Cerebellar cortex (tissue), 1 donor: ENCODE data around the gene KIRREL2.
"Not testable (repeated sequence)": the region's sequence is repeated elsewhere in the genome, so short reads cannot be mapped to it uniquely, and the experiment has no call there.

Experiments used
- DNase-seq: peaks from one replicate; pipeline ENCODE4 v3.0.0-alpha.2; 2015; ENCODE audit warnings: low spot score

The KIRREL2 gene

DNA sequence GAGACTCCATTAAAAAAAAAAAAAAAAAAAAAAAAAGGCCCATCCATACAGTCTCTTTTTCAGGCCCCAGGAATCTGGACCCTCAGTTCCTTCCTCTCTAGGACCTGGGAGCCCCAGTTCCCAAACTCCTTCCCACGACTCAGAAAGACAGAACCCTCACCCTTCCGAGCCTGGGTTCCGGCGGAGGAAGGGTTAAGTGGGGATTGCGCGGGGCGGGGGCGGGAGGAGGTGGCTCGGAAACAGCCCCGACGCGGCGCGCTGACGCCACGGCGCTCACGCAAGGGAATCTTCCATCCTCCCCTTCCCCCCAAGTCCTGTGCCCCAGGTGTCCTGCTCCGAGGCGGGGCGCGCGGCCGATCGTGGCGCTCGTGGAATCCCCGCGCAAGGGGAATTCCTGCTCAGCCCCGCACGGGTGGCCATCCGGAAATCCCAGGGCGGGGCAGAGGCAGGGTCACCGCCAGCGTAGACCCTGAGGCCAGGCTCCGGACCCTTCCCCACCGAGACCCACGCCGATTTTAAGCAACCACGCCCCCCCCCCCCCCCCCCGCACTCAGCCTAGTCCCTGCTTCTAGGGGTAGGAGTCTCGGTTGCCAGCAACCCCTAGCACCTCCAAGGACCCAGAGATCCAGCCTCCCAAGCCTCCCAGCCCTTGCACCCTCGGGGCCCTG lies 43.0 kb downstream of the KIRREL2 start:
- peak; percentile 91 for DNase-seq

DNA sequence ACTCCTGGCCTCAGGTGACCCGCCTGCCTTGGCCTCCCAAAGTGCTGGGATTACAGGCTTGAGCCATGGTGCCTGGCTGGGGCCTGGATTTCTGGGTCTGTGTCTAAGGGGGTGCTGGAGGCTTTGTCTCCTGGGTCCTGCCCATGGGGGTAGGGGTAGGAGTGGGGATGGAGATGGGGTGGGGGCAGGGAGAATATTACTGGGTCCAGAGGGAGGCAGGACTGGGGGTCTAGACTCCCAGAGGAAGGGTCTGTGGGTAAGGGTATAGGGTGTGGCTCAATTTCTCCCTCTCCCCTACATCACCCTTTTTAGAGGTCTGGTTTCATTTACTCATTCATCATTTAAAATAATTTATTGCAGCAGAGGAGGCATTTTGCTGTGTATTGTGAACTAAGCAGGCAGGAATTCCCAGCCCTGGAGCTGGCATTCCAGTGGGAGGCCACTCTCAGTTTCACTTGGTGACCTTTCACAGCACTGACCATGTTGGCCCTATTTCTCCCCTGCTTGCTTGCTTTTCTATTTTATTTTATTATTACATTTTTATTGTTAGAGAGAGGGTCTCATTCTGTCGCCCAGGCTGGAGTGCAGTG lies 44.4 kb downstream of the KIRREL2 start:
- no peak for DNase-seq

DNA sequence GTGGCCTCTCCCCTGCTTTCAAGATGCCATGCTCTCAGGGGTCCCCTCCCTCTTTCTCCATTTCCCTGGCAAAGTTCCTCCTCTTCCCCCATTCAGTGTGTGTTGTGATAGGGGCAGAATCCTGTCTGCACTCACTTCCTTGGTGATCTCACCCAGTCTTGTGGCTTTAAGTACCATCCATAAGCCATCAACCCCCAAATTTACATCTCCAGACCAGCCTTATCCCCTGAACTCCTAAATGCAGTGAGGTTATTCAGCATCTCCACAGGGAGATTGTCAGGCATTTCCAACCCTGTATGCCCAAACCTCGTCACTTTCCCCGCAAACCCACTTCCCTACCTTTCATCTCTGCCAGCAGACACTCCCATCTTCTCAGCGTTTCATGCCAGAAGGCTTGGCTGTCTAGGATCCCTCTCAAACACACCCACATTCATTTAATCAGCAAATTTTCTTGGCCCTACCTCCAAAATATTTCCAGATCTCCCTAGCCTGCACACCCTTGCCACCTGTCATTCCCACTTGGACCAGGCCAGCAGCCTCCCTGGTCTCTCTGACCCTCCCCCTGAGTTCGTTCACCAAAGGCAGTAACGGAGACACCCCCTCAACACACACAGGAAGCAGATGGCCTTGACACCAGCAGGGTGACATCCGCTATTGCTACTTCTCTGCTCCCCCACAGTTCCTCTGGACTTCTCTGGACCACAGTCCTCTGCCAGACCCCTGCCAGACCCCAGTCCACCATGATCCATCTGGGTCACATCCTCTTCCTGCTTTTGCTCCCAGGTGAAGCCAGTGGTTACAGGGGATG lies 45.3 kb downstream of the KIRREL2 start, which contains the start of gene HCST:
HCST (plus strand) TSS at position 676 of the 808 bp plus-strand sequence; CDS start at position 741, 65 bp downstream.
- DNase-seq = no peak

DNA sequence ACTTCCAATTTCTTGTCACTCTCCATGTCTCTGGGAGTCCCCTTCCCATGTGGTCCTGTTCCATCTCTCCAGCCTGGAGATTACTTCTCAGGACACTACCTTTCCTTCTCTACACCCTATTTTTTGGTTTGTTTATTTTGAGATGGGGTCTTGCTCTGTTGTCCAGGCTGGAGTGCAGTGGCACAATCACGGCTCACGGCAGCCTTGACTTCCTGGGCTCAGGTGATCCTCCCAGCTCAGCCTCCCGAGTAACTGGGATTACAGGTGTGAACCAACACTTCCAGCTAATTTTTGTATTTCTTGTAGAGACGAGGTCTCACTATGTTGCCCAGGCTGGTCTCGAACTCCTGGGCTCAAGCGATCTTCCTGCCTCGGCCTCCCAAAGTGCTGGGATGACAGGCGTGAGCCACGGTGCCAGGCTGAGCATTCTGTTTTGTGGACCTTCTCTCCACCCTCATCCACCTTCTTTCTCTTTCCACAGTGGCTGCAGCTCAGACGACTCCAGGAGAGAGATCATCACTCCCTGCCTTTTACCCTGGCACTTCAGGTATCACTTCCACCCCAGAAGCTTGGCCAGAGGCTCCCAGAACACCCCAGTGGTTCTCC lies 46.3 kb downstream of the KIRREL2 start:
- DNase-seq = no peak

DNA sequence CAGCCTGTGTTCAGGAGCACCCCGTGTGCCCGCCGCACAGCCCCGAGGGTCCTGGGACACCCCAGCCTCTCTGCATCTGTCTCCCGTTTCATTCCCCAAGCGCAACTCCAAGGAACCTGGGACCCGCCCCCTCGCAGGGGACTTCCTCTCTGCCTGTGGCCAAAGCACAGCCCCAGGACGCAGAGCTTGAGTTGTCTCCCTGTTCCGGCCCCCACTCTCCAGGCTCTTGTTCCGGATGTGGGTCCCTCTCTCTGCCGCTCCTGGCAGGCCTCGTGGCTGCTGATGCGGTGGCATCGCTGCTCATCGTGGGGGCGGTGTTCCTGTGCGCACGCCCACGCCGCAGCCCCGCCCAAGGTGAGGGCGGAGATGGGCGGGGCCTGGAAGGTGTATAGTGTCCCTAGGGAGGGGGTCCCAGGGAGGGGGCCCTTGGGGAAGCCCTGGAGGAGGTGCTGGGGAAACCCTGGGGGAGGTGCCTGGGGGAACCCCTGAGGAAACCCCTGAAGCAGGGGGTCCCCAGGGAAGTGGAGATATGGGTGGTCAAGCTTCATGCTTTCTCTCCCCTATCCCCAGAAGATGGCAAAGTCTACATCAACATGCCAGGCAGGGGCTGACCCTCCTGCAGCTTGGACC lies 47.0 kb downstream of the KIRREL2 start:
- peak; percentile 58 for DNase-seq

DNA sequence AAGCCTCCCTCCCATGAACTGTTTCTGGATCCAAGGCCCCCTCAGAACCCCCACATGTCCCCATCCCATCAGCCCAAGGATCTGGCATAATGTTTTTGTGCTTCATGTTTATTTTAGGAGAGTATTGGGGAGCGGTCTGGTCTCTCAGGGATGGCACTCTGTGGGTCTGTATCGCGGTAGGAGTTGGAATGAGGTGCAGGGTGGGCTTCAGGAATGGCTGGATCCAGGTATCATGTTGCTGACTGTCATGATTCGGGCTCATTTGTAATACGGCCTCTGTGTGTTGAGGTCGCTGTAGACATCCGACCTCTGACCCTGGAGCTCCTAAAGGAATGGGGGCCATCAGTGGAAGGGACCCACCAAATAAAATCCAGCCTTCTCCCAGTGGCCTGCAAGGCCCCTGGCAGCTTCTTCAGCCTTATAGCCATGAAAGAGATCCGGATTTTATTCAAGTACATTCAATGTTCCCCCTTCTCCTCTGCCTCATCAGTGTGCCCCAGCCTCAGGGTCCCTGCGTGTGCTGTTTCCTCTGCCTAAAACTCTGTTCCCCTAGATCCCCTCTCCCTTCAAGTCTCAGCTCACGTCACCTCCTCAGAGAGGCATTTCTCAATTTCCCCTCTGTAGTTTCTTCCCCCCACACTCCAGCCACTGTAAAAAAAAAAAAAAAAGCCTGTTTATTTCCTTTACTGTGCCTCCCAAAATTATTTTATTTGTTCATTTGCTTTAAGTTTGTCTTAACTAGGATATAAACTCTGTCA lies 47.8 kb downstream of the KIRREL2 start:
- DNase-seq = no peak

DNA sequence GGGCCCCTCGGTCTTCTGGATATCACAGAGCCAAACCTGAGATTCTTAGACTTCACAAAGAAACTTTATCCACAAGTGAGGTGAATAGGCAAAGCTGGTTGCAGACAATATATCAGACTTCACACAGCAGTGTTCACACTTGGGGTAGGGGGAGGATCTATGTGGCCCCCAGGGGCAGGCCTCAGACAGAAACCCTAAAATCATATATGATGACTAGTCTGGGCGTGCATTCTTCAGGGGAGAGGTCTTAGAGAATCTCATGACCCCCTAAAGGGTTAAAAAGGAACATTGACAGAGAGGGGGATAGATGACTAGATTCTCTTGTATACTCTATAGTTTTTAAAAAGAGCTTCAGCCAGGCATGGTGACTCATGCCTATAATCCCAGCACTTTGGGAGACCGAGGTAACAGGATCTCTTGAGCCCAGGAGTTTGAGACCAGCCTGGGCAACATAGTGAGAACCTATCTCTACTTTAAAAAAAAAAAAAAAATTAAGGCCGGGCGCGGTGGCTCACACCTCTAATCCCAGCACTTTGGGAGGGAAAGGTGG lies 48.5 kb downstream of the KIRREL2 start:
- DNase-seq = no peak

DNA sequence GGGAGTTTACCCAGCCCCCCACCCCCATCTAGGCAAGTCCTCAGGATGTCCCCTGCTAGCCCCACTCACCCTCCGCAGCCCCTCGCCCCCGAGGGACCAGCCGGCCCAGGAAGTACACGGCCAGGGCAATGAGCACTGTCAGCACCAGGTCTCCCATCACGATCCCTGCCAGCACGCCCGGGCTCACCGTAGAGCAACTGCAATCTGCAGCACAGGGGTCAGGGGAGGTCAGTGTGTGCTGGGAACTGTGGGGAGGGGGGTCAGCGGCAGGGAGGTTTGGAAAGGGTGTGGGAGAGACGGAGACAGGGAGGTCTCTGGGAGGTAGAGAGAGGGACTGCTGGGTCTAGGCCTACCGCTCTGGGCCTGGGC lies 50.6 kb downstream of the KIRREL2 start:
- no peak for DNase-seq

DNA sequence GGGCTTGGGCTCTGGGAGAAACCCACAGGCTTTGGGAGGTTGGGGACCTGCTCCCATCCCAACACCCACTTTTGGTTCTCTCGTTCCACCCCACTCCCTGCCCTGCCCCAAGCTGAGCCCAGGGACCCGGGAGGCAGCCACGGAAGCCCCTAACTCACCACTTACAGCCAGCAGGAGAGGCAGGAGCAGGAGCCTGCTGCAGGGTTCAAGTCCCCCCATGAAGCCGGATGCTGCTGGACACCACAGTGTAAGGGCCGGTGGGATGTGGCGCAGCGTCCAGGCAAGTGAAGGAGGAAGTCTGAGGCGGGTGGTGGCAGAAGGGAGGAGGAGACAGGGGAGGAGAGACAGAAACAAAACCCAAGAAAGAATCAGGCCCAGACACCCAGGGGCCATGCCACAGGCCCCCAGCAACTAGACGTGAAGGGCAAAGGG lies 51.3 kb downstream of the KIRREL2 start, which contains the start of gene TYROBP:
TYROBP (minus strand) TSS at position 286 of the 432 bp plus-strand sequence; CDS start at position 219, 67 bp downstream.
- DNase-seq = no peak

DNA sequence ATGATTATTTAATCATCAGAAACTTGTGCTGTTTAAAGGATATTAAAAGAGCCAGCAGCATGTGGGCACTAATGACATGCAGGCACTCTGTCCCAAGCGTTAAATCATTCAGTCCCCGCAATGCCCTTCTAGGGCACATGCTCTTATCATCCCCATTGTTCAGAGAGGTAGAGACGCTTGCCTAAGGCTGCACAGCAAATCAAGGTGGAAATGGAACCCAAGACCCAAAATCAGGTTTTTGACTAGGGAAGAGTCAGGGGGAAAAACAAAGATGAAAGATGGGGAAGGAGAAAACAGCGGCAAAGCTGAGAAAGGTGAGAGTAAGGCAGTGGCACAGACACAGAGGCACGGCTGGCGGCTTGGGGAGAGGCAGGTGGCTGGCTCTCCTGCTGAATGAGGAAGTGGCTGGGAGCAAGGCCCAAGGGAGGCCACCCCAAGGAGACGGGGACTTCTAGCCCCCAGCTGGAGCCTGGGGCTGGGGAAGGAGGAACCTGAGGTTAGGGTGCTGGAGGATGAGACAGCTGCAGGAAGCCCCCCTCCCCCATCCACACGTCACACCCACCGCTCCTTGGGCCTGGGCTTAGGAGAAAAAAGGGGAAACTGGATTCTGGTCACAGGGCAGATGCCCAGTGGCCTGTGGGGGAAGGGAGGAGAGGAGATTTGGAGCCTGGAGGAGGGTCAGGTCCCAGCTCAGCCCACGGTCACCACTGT lies 52.4 kb downstream of the KIRREL2 start:
- DNase-seq = no peak

DNA sequence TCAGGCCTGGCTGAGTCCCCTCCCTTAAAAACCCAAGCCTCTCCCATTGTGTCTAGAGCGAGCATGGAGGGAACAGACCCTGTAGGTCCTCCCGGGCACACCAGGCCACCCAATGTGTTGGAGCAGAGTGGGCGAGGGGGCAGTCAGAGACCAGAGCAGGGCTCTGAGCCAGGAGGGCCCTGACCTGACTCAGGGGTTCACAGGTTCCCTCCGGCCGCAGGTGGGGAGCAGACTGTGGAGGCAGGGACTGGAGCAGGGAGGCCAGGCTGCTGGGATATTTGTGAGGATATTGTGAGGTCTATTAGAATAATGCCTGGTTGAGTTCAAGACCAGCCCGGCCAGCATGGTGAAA lies 52.9 kb downstream of the KIRREL2 start:
- no peak for DNase-seq

DNA sequence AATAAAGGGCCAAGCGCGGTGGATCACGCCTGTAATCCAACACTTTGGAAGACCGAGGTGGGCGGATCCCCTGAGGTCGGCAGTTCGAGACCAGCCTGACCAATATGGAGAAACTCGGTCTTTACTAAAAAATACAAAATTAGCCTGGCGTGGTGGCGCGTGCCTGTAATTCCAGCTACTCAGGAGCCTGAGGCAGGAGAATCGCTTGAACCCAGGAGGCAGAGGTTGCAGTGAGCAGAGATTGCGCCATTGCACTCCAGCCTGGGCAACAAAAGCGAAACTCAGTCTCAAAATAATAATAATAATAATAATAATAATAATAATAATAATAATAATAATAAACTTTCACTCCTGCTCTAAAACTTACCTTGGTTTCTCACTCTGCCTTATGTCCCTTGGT lies 53.6 kb downstream of the KIRREL2 start:
- DNase-seq = not testable (repeated sequence)

DNA sequence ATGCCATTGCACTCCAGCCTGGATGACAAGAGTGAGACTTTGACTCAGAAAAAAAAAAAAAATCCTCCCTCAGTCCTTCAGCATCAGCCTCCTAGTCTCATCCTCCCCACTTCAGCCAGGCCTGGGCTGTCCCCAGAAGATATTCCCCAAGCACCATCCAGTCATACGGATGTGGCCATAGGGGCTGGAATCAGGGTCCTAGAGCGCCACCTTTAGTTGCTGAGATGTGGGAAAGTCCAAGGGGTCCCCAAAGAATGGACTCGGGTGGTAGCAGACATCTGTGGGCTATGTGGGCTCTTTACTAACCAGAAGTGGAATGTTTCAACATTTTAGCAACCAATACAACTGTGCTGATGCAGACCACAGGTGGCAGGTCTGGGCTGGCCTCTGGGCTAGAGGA lies 54.5 kb downstream of the KIRREL2 start:
- DNase-seq = no peak

DNA sequence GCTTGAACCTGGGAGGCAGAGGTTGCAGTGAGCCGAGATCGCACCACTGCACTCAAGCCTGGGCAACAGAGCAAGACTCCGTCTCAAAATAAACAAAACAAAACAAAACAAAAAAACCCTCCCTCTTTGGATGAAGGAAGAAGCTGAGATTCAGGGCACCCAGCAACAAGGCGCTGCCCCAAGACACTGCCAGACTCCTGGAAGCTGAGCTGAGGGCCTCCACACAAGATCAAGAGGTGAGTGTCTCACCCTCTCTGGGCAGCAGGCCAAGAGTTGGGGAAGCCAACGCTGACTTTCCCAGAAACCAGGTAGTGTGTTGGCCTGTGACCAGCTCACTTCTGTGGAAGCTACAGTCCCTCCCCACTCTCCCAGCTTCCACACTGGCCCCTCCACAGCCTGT lies 55.1 kb downstream of the KIRREL2 start:
- DNase-seq = no peak

DNA sequence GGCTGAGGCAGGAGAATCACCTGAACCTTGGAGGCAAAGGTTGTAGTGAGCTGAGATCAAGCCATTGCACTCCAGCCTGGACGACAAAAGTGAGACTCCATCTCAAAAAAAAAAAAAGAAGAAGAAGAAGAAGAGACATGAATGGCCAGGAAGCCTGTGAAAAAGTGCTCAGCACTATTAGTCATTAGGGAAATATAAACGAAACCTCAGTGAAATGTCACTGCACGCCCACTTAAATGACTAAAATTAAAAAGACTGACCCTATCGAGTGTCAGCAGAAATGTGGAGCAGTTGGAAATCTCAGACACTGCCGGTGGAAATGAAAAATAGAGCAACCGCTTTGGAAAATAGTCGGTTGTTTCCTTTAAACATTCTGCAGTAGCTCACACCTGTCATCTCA lies 56.9 kb downstream of the KIRREL2 start:
- no peak for DNase-seq

DNA sequence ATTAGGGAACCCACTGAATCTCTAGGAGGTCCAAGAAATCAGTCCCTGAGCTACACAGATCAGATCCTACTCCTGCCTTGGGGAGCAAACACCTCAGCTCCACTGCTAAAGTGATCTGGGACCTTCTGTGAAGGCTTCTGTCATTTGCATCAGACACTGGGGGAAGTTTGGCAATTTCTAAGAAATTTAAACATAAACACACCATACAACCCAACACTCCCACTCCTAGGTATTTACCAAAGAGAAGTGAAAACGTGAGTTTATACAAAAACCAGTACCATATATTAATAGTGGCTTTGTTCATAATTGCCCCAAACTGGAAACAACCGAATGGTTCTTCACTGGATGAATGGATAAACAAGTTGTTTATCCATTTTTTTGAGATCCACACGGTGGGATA lies 58.7 kb downstream of the KIRREL2 start:
- DNase-seq = no peak
